ENCODE measurements around the gene NDUFS7. TPM values are rescaled to one million over a fixed set of nuclear protein-coding genes. Genes with fewer than 3 reads are reported as not detected.

NDUFS7 gene
- total RNA-seq, 1 experiment from 2014 or later = 99.1 TPM

DNA sequence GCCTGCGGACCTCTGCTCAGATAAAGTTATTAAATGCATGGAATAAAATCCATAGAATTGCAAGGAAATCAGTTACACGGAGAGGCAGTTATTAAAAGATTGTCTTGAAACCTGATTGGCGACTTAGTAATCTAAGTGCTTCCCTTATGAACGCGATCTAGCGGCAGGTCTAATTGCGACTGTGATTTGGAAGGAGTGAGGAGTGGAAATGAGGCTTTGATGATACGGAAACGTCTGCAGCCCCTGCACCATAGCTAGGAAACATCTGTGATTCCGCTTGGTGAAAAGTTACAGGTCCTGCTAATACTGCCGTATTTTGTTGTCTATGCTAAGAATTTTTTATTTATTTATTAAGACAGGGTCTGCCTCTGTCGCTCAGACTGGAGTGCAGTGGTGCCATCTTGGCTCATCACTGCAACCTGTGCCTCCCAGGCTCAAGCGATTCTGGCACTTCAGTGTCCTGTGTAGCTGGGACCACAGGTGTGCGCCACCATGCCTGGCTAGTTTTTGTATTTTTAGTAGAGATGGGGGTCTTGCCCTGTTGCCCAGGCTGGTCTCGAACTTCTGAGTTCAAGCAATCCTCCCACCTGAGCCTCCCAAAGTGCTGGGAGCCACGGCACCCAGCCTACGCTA, 887 bp downstream of the NDUFS7 start:
- no peak for DNase-seq (ENCODE audit: low read depth)

DNA sequence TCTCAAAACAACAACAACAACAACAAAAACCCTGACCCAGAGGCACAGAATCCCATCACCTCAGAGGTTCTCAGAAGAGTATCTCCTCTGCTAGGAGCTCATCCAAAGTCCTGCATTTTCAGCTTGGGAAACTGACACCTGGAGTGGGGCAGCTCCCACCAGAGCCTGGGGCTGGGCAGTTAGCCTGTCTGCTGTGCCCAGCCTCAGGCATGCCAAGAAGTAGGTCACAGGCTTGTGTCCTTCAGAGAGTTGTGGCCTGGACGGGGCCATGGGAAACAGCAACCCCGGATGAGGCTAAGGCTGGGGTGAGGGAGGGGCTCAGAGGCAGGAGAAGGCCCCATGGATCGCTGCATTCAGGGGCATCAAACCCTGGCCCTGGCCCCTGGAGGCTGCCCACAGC, 2.1 kb downstream of the NDUFS7 start:
- no peak for DNase-seq (ENCODE audit: low read depth)

DNA sequence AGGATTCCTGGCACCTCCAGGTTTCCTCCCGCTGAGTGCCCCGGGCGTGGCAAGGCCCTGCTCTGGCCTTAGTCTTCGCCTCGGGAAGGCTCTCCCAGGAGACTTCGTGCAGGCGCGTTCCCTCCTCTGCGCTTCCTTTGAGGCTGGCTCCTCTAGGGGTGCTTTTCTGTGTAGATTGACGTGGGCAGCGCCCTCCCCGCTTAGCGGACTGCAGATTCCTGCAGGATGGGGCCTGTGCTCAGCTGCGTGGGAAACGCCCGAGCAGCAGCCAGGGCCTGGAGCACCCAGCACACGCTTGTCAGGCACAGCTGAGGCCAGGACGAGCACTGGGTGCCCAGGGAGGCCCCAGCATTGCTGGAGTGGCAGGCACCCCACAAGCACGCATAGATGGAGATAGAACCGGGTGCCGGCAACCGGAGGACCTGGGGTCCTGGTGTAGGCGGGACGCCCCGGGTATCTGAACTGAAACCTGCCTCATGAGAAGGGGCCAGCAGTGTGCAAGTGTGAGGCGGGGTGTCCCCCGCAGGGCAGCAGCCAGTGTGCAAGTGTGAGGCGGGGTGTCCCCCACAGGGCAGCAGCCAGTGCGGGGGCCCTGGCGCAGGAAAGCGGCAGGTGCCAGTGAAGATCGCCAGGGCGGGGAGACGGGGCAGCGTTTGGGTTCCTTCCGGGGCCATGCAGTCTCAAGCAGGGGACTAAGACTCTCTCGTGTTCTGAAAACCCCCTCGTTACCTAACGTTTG, 3.4 kb downstream of the NDUFS7 start:
- DNase-seq (ENCODE audit: low read depth) = no peak

DNA sequence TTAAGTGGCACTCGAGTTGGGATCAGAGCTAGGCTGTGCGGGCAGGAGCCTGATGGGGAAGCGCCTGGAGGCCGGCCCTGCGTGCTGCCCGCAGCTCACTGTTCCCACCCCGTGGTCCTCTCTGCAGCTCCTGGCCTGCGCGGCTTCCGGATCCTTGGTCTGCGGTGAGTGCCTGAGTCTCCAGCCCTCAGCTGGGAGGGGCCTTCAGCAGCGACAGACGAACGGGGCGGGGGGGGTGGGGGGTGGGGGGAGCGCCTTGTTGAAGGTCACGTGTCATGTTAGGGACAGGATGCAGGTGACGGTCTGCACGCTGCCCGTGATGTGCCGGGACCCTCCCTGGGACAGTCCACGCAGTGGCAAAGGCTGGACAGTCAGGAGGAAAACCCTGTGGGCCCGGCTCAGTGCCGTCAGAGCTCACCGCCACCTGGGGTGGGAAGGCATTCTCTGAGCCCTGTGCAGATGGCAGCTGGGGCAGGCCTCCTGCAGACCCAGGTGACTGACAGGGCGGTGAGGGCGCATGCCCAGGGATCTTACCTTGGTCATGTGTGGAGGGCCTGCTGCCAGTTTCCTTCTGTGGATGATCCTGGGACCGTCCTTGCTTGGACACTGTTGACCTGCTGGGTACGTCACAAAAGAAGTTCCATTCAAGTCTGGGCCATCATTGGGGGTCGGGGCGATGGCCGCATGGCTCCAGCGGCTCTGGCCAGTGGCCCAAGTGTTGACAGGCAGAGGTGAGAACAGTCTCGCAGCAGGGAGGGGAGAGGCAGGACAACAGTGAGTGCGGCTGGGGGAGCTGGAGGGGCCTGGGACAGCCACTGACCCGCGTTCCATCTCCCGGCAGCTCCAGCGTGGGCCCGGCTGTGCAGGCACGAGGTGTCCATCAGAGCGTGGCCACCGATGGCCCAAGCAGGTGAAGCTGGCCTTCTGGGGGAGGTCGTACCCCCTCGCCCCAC, 4.3 kb downstream of the NDUFS7 start:
- no peak for DNase-seq (ENCODE audit: low read depth)

DNA sequence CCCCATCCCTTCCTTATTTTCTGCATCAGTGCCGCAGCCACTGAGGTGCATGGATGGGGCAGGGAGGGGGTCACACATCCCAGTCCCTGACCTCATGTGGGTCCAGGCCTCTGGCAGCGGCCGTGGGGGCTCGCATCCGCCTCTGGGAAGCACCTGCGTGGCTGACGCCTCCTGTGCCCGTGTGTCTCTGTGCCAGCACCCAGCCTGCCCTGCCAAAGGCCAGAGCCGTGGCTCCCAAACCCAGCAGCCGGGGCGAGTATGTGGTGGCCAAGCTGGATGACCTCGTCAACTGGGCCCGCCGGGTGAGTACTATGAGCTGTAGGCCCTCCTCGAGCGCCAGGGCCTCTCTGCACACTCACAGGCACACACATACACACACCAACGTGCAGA, 4.9 kb downstream of the NDUFS7 start:
- DNase-seq (ENCODE audit: low read depth) = no peak

DNA sequence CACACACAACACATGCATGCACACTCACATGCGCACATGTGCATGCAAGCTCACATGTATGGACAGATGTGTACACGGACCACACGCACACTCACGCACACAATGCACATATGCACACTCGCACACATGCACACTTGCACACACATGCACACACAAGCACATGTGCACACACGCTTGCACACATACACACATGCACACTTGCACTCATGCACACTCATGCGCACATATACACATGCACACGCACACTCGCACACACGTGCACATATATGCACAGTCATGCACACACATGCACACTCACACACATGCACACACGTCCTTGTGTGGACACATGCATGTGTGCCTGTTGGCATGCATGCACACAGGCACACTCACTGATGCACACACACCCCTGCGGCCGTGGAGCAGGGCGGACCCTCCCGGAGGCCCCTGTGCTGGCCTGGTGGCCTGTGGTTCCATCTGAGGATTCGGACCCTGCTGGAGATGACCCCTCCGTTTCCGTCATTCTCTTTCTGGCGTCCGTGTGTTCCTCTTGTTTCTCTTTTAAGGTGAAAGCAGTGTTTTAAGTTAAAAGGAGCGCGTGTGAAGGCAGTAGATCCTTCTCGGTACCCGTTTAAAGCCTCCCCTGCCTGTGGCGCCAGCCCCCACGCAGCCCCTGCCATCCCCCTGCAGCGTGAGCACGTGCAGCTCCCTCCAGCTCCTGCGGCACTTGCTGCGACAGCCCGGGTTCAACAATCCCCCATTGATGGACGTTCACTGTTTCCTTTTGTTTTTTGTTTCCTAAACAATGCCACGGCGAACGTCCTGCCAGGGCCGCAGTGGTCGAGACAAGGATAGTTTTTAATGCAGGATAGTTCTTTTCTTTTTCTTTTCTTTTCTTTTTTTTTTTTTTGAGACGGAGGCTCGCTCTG, 5.6 kb downstream of the NDUFS7 start:
- no peak for DNase-seq (ENCODE audit: low read depth)

DNA sequence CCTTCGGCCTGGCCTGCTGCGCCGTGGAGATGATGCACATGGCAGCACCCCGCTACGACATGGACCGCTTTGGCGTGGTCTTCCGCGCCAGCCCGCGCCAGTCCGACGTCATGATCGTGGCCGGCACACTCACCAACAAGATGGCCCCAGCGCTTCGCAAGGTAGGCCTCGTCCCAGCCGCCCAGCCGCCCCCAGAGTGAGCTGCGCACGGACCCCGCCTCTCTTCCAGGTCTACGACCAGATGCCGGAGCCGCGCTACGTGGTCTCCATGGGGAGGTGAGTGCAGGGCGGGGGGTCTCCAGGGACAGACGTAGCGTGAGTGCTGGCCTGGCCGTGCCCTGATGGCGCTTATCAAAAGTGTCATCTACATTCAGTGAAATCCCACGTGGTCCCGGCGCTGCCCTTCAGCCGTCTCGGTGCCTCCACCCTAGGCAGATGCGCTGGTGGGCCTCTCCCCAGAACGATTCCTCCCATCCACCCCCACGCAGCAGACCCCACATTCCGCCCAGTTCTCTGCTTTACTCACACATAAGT, 7.2 kb downstream of the NDUFS7 start:
- no peak for DNase-seq (ENCODE audit: low read depth)

DNA sequence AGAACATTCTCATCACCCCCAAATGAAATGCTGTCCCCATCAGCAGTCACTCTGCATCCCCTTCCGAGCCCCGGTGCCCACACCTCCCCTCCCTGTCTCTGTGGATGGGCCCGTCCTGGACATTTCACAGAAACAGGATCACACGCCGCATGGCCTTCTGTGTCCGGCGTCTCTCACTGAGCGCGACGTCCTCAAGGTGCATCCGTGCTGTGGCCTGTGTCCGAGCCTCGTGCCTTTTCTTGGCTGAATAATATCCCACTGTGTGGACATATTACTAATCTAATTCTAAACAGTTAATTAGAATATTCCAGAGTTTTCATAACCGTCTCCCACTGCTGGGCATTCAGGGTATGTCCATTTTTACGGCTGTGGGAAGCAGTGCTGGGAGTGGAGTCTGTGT, 8.7 kb downstream of the NDUFS7 start:
- no peak for DNase-seq (ENCODE audit: low read depth)

DNA sequence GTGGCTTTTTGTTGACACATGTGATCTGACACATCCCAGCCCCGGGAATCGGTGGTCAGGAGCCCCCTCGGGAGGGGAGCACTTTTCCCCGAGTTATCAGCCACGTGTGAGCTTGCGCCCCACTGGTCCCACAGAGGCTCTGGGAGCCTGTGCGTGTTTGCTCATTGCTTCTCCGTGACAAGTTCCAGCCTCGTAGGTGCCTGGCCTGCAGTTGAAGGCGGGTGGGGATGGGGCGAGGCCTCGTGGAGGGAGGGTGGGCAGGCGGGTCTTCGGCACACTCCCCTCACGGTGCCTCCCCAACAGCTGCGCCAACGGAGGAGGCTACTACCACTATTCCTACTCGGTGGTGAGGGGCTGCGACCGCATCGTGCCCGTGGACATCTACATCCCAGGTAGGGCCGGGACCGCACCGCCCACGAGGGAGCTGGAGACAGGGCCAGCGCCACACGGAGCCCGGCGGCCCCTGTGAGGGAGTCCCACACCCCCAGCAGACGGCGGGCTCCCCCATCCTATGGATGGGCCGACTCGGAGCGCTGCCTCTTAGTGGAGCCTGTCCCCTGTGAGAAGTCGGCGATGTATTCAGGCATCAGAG, 9.3 kb downstream of the NDUFS7 start:
- DNase-seq (ENCODE audit: low read depth) = no peak

DNA sequence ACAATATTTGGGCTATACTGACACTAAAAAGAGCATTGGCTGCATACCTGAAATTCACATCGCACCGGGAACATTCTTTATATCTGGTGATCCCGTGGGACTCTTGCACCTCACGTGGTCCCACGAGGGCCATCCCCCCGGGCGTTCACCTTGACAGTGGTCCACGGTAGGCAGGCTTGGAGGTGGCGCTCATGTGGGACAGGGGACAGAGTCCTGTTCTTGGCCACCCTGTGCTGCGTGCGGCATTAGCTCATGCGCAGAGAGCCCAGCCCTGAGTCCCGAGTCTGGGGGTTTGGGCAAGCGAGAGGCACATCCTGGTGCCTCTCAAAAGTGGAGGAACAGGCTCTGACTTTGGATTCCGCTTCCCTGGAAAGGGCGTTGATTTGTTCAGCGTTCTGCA, 10.1 kb downstream of the NDUFS7 start:
- DNase-seq (ENCODE audit: low read depth) = no peak

DNA sequence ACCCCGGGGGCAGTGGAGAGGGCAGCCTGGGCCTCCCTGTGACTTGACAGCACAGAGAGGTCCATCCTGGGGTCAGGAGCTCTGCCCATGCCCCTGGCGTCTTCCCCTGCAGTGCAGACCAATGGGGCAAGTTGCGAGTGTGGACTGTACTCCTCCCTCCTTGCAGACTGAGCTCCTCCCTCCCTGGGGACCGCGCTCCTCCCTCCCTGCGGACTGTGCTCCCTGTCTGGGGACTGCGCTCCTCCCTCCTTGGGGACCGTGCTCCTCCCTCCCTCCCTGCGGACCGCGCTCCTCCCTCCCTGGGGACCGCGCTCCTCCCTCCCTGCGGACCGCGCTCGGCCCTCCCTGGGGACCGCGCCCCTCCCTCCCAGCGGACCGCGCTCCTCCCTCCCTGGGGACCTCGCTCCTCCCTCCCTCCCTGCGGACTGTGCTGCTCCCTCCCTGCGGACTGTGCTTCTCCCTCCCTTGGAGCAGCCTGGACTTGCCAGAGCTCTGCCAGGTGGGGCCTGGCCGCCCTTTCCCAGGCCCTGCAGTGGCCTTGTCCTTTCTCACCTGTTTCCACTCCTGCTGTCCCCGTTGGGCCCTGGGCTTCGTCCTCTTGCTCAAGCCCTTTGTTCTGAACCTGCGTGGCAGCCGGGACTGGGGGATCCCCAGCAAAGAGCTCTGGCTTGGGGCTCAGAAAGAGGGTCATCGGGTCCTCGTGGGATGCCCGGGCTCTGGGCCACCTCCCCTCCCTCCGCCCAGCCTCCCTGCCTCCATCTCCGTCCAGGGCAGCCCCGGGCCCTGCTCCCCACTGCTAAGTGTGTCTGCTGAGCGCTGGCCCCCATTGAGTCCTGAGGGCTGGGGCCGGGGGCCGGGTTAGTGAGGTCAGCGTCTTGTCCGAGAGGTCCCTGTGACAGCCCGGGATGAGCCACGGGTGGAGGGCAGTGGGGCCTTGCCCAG, 10.8 kb downstream of the NDUFS7 start:
- DNase-seq (ENCODE audit: low read depth) = no peak

DNA sequence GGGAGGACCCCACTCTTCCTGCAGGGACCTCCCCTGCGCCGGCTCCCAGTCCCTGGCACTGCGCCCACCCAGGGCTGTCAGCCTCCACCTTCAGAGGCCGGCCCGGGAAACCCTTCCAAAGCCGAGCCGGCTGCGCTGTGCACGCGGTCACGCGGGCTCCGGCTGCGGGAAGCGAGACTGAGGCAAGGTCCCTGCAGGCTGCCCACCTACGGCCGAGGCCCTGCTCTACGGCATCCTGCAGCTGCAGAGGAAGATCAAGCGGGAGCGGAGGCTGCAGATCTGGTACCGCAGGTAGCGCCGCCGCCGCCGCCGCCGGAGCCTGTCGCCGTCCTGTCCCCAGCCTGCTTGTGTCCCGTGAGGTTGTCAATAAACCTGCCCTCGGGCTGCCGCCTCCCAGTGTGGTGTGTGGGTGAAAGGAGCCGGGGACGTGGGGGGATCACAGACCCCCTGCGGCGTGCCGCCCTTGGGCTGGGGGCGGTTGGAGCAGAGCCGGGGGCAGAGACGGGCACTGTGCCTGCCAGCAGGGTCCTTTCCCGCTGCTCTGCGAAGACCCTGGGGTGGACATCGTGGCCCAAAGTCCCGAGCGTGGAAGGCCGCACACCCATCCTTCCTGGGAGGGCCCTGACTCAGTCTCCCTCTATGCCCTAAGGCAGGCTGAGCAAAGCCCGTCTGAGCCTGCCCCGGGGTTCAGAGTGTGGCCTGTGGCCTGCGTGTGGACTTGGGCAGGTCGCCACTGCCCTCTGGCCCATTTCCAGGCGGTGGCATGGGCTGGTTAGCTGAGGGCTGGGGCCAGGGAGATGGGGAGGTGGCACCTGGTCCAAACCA, 11.7 kb downstream of the NDUFS7 start:
- no peak for DNase-seq (ENCODE audit: low read depth)

DNA sequence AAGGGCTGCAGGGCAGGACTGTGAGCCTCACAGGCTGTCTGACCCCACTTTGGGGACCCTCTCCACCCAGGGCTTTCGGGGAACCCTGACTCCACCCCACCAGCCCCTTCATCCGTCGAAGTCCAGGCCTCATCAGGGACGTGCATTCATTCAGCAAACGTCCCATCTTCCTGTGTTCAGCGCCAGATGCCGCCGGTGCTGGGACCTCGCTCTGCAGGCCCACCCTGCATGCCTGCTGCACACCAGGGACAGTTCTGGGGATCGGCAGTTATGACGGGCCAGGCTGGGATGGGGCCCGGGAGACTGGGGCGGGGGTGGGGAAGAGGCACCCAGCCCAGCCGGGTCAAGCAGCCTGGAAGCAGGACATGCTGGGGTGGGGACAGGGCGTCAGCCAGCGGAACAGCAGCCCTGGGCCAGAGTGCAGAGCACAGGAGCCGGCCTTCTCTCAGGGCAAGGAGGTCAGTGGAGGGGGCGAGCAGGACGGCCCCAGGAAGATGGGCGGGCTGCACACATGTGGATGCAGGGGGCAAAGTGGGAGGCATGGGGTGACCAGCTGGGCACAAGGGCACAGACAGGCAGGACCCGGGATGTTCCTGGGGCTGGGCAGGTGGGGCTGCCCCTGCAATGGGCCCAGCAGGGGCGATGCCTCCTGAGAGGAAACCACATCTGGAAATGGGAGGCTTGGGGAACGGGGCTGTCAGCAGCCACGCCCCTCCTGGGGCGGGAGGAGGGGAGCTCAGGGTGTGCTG, 12.5 kb downstream of the NDUFS7 start:
- no peak for DNase-seq (ENCODE audit: low read depth)

DNA sequence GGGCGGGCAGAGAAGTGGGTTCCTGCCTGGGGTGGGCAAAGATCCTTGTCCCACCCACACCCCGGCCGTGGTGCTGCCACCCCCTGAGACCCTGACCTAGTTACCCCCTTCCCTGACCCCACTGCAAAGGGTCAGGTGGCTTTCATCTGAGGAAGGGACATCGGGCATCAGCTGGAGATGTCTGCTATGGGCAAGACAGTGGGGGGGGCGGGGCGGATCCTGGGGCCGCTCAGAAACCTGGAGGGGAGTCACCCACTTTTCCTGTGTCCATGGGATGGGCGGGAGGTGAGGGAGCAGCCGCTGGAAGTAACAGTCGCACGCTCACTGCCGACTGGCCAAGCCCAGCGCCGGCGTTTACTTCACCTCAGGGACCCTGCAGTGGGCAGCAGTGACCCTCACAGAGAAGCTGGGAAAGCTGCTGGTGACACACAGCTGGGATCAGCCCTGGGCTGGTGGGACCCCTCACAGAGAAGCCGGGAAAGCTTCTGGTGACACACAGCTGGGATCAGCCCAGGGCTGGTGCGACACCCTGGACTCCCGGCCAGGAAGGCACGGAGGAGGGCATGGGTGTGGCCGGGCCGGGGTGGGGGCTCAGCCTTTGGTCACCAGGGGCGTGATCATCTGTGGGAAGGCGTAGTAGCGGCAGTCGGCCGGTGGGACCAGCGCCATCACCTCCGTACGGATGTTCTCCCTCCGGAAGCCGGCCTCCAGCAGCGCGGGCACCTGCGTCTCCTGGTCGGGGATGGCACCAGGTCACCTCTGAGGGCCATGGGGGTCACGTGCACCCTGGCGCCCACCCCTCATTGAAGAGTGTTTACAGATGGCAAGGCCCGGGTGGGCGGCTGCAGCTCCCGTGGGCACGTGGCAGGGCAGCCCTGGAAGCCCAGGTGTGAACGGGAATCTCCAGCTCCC, 13.3 kb downstream of the NDUFS7 start:
- no peak for DNase-seq (ENCODE audit: low read depth)

DNA sequence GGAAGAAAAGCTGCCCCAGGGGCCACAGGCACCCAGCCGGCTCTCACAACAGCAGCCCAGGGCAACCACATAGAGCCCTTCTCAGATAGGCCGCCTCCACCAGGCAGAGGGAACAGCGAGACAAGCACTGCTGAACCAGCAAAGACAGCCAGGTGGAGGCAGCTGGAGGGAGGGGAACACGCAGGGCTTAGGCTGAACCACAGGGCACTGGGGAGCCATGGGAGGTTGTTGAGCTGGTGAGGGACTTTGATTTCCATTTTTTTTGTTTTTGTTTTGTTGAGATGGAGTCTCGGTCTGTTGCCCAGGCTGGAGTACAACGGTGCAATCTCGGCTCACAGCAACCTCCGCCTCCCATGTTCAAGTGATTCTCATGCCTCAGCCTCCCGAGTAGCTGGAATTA, 14.1 kb downstream of the NDUFS7 start:
- no peak for DNase-seq (ENCODE audit: low read depth)

DNA sequence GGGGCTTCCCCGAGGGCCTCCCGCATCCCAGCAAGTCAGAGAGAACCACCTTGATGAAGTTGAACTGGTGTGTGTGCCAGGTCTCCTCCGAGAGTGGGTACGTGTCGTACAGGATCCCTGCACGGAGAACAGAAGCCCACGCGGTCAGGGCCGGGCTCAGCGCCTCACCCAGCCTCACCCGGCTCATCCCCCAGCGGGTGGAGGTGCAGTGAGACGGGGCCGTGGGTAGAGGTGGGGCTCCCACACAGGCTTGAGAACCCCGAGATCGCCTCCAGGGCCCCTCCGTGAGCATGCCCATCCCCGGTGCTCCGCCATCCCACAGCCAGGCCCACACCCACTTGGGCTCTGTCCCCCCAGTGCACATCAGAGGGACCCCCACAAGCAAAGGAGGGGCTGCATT, 15.4 kb downstream of the NDUFS7 start:
- no peak for DNase-seq (ENCODE audit: low read depth)

DNA sequence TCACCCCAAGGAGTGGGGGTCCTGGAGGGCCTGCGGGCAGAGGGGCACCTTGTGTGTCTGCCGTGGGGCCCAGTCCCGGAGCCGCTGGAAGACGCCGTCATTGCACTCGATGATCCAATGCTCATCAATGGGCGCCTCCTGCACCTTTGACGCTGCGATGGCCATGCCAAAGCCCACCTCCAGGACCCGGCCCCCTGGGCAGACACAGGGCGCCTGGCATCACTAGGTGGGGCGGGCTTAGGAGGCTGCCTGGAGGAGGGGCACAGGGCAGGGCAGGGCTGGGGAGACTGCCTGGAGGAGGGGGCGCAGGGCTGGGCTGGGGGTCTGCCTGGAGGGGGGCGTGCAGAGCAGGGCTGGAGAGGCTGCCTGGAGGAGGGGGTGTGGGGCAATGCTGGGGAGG, 16.0 kb downstream of the NDUFS7 start:
- no peak for DNase-seq (ENCODE audit: low read depth)
